Body of pancreas (tissue), 4 donors: ENCODE results near the gene ZFP36L2.

Source experiments
- CTCF ChIP-seq, 7 experiments: fragments of 450-650 bp in 4 of 7; fragments of 200-600 bp in 3 of 7; sonication (generic) in 3 of 7; IDR thresholded peaks; one replicate each; pipeline ENCODE4 v1.5.1; 2016 to 2019; ENCODE audit warnings: antibody characterized with exemption in 7 of 7
- POLR2A ChIP-seq, 3 donors: fragments of 450-650 bp; IDR thresholded peaks; one replicate each; pipeline ENCODE4 v1.6.1; 2016; ENCODE audit warnings: antibody characterized with exemption in 3 of 3, mild to moderate bottlenecking in 2 of 3

GRCh38 chr2:43221763-43222474, 4.5 kb downstream of the ZFP36L2 start:
- TF ChIP-seq CTCF (IDR thresholded peaks at IDR 0.05): peak in 1 of 7 experiments; percentile 6
- TF ChIP-seq POLR2A (IDR thresholded peaks at IDR 0.05): peak; percentile 41 to 72 (median 66)
